ENCODE results near the gene KAT2A.

KAT2A gene

DNA sequence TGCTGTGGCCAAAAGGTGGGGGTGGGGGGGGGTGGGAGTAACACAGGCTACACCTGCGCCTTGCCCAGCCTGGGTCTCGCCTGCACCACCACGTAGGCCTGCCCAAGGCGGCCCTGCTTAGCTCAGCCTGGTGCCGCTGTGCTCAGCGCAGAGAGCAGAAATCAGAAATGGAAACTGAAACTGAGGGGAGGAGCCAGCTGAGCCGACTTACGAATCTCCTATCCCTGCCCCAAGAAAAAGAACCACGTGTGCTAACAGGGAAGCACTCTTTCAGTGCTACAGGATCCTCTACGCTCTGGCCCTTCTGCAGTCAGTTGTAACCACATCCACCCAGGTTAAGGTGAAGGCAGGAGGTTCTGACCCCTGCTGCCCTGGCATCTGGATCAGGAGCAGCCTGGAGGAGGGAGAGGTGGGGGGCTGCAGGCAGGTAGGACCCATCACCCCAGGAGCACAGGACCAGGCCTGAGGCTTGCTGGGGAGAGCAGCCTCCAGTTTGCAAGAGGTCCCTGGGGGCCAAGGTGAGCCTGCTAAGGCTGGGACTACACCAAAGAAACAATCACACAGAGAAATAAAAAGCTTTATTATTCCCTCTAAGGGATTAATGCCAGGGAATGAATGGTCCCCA is 8.5 kb downstream of the KAT2A start, which contains the start of gene DHX58:
TSS of gene DHX58 (minus strand) at position 163 of the 625 bp plus-strand sequence. CDS start 822 bp downstream, outside the sequence.
- DNase-seq = peak; percentile 93

- peak; percentile 23 for DNase-seq
Measured at GRCh38 chr17:42111871-42112551, 9.2 kb downstream of the KAT2A start.

- DNase-seq = no peak
Measured at GRCh38 chr17:42111265-42111636, 9.9 kb downstream of the KAT2A start.

GRCh38 chr17:42110301-42111264 is 10.6 kb downstream of the KAT2A start:
- no peak for DNase-seq

GRCh38 chr17:42109086-42109485 is 12.1 kb downstream of the KAT2A start:
- no peak for DNase-seq

DNA sequence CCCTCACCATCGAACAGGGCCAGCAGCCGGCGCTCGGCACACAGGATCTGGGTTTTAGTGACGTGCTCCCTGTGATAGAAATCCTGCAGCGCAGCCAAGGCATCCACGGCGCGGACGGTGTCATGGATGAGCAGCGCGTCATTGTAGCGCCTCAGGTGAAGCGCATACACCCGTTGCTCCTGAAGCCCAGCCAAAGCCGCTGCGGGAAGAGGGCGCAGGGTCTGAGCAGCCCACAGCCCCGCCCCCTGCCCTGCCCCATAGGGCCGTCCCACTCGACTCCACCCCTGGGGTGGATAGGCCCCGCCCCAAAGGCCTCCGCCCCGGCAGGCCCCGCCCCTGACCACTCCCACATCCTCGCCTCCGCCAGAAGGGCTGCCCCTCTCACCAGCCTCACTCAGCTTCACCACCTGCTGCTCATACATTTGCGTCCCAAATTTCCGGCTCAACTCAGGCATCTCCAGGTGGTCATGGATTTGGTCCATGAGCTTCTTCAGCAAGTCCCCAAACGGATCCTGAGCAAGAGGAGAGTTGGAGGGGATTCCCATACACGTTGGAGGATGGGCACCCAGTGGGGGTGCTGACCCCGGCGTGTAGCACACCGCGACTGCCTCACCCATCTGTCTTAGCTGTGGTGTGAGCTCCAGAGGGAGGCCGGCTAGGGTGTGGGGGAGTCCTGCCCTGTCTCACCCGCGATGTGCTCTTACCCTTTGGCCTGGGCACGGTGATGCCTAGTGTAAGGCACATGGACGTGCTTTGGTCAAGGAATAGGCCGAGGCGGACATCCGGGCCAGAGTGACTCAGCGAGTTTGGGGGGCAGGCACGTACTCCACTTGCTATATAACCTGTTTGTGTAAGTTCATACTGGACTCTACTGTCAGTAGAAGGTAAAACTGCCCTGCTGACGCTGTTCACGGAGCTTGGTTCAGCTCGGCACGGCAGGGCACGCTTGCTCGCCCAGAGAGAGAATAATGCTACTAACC is 13.3 kb downstream of the KAT2A start:
- DNase-seq = peak; percentile 93

- DNase-seq = no peak
Measured at GRCh38 chr17:42107124-42107523, 14.0 kb downstream of the KAT2A start.

DNA sequence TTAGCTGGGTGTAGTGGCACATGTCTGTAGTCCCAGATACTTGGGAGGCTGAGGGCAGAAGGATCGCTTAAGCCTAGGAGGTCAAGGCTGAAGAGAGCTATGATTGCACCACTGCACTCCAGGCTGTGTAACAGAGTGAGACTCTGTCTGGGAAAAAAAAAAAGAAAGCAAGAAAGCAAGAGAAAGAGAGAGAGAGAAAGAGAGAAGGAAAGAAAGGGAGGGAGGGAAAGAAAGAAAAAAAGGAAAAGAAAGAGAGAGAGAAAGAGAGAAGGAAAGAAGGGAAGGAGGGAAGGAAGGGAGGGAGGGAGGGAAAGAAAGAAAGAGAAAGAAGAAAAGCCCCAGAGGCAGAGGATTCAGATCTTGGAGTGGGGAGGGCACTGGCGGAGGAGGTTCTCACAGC is 15.2 kb downstream of the KAT2A start:
- DNase-seq = no peak

DNA sequence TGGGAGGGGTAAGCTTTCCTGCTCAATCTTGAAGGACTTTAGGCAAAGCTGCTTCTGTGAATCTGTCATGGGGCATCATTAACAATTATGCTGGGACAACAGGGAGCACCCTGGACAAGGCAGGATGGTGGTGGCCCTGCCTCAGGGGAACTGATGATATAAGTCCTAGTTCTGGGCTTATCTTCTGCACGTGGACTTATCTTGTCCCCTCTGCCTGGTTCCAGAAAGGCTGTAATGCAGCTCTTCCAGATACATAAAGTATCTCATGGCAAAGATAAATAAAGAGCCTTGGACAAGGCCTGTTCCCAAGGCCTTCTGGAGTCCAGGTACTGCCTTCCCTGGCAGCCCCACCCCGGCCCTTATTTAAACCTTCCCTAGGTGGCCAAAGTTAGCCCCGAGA is 16.9 kb downstream of the KAT2A start:
- DNase-seq = no peak

GRCh38 chr17:42103221-42103954 is 17.8 kb downstream of the KAT2A start:
- DNase-seq = no peak

DNA sequence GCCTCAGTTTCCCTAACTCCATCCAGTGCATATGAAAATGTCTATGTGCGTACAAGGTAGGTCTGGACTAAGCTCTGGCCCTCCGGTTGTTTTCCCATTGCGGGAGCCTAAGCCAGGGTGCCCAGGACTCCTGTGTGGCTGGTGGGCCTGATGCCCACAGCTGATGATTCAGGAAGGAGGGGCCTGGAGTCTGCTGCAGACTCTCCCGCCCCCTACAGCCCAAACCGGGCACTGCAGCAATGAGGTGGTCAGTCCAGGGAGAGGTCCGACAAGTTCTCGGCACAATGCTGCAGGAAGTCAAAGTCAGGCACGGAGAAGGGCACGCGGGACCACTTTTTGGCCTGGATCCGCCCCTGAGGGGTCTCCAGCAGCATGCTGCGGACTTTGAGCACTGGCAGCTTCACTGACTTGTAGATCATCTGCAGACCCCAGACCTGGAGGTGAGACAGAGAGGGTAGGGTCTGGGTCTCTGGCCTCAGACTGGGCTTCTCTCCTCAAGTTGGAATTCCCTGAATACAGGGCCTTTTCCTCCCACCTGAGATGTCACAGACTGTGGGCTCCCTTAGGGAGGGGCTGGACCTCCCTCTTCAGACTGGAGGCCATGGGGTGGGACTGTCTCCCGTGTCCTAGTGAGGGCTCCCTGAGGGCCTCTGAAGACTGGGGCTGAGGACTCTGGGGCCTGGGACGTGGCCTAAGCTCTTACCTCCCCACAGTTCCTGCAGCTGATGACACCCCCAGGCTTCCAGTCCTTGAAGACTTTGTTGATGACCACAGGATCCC is 19.5 kb downstream of the KAT2A start:
- peak; percentile 72 for DNase-seq

GRCh38 chr17:42098730-42099399 is 22.3 kb downstream of the KAT2A start:
- DNase-seq = no peak

DNA sequence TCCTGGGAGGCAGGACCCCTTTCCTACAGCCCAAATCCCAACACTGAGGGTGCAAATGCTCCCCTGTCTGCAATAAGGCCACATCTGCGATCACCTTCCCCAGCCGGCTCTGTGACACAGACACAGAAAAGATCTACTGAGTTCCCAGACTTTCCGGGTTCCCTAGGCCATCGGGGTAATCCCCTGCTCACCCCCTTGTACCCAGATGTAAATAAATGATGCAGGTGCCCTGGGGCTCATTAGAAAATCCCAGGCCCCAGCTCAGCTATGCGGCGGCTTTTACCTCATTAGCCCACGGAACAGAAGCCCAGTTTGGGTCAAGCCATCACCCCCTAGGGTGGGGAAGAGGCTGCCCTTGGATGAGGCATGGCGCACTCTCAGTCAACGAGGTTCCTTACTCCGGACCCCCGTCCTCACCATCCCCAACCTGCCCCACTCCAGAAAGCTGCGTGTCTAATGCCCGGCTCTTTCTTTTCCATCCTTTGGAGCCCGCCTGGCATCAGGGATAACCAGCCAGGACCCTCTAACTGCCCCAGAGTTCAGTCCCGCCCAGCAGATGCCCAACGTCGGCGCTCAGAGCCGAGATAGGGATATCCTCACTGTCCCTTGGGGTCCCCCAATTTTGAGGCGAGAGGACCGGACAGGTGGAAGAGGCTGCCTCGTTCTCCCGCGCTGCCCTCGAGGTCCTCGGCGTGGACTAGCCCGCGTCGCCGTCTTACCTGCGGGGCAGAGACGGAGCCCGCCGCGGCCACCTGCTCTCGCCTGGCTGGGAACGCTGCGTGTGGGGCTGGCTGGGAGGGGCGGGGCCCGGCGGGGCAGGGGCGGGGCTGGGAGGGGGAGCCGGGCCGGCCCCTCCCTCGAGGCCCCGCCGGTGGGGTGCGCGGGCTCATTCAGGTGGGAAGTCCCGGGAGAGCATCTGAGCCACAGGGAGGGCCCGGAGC is 23.2 kb downstream of the KAT2A start, which contains the start of gene ZNF385C:
TSS of gene ZNF385C (minus strand) at position 783 of the 941 bp plus-strand sequence. CDS start 35,417 bp downstream, outside the sequence.
- no peak for DNase-seq

DNA sequence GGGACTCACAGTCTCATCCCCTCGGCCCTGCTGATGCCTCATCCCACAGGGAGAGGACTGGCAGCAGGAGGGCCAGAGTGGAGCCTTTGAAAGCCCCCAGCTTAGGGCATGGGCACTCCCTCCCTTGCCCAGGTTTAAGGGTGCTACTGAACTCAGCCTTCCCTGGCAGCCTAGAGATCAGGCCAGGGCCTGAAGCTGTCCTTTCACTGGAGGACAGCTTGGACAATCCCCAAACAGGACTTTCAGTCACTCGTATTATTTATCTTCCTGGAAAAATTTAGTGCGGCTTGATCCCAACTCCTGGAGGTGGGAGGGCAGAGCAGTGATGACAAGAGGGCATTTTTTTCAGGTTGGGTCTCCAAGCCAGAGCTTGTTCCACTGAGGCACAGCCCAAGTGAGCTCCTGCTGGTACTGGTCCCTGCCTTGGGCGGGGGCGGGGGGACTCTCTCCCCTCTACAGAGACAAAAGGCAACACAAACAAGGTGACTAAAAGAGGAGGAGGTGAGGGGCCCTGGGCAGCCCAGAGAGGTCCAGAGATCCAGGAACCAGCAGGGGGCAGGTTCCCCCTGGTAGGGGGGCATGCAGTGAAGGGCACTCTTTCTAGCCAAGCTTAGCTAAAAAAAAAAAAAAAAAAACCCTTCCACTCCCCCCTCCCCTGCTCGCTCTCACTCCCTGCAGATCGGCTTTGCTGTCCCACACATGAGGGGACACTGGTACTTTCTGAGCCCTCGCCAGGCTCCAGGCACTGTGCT is 24.6 kb downstream of the KAT2A start:
- no peak for DNase-seq

GRCh38 chr17:42094375-42095069 is 26.6 kb downstream of the KAT2A start:
- no peak for DNase-seq

DNA sequence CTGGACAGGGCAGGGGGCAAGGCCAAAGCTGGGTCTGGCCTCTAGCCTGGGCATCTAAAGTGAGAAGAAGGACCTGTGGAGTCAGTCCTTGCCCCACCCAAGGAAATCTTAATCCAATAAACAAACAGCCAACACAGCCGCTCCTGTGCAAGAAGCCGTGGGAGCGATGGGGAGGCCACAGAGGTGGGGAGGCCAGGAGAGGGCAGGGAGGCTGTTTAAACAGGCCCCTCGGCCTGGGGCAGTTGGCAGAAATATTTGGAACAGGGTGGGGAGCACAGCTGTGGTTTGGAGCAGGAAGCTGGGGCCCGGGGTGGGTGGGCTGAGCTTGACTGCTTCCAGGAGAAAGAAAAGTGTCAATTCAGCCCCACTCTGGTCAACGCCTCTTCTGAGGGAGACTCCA is 28.2 kb downstream of the KAT2A start:
- DNase-seq = no peak
